Adrenal gland (tissue), 12 donors: Measurements from ENCODE around the gene KYNU. TPM values are rescaled to one million over a fixed set of nuclear protein-coding genes. Genes with fewer than 3 reads are reported as not detected.
"Not testable (repeated sequence)": the region's sequence is repeated elsewhere in the genome, so short reads cannot be mapped to it uniquely, and the experiment has no call there.

Source experiments
- DNase-seq, 7 donors: peaks; one replicate each; pipeline ENCODE4 v3.0.0-alpha.2; 2019 to 2020
- H3K27ac ChIP-seq, 5 donors: fragments of 200-600 bp; sonication (generic) in 4 of 5; 1 replicate in 3 of 5; 2 replicates in 2 of 5; pipeline versions ENCODE4 v1.5.1 to v1.8.0; 2016 to 2020; ENCODE audit warnings: mild to moderate bottlenecking in 1 of 5
- H3K27me3 ChIP-seq: fragments of 200-600 bp; 2 replicates; pipeline ENCODE4 v1.8.0; 2021
- H3K36me3 ChIP-seq, 2 donors: fragments of 200-600 bp; replicated peaks in 1 of 2; 1 replicate in 1 of 2; 2 replicates in 1 of 2; pipeline versions ENCODE4 v1.5.1 to v1.8.0; 2018 to 2022
- H3K4me1 ChIP-seq, 2 donors: fragments of 200-600 bp; replicated peaks in 1 of 2; 1 replicate in 1 of 2; 2 replicates in 1 of 2; pipeline versions ENCODE4 v1.5.1 to v1.8.0; 2018 to 2021
- H3K4me3 ChIP-seq, 4 donors: fragments of 200-600 bp; sonication (generic) in 3 of 4; one replicate each; pipeline ENCODE4 v1.5.1; 2016 to 2018
- H3K9me3 ChIP-seq, 3 donors: fragments of 200-600 bp; sonication (generic) in 1 of 3; replicated peaks in 1 of 3; 1 replicate in 2 of 3; 2 replicates in 1 of 3; pipeline versions ENCODE4 v1.5.1 to v1.8.0; 2016 to 2021
- POLR2A ChIP-seq, 2 donors: fragments of 450-650 bp; IDR thresholded peaks; one replicate each; pipeline ENCODE4 v1.6.1; 2017; ENCODE audit warnings: antibody characterized with exemption in 2 of 2, mild to moderate bottlenecking in 2 of 2, moderate library complexity in 1 of 2
- WGBS, 4 donors: extraction: QIAGEN DNeasy Blood & Tissue Kit in 2 of 4; methylation state at CpG; one replicate each; pipeline versions ENCODE4 v1.1.5 to v1.1.7; 2013 to 2017; 5-methylcytosine and 5-hydroxymethylcytosine counted together
- intact Hi-C, 2 donors: fragments of 100-400 bp; cut with DNase I; formaldehyde crosslinking; loops; one replicate each; pipeline versions ENCODE4 v1.14.1 to v1.15.0; 2022 to 2023
- polyA plus RNA-seq, 3 donors: library from polyadenylated mRNA; stranded (reverse); fragments of 200-250 nt in 2 of 3; fragments of 350-450 nt in 1 of 3; fragmentation: Illumina TruSeq in 1 of 3; extraction: RNeasy Lipid Tissue Mini Kit (QIAGEN cat#74804) in 1 of 3; gene quantifications; one replicate each; pipeline ENCODE4 v1.2.3, GENCODE V29; 2013 to 2014
- total RNA-seq, 9 donors: library from RNA; depleted of rRNA in 4 of 9; stranded (reverse); fragments of >200 nt in 4 of 9; fragments of 120-200 nt in 1 of 9; fragmentation: NEBNext Ultra II Directional in 1 of 9; extraction: Animal tissue kit (Norgen Biotek cat#: 25700) in 1 of 9; gene quantifications; one replicate each; pipeline versions ENCODE4 v1.1.0 to v1.2.4, GENCODE V29; 2013 to 2023
- TF ChIP-seq, protein P1 (sequence below), 6 experiments: fragments of 450-650 bp in 4 of 6; fragments of 200-600 bp in 2 of 6; sonication (generic) in 1 of 6; IDR thresholded peaks; 1 replicate in 5 of 6; 2 replicates in 1 of 6; pipeline versions ENCODE4 v1.5.1 to v1.8.0; 2016 to 2021; ENCODE audit warnings: antibody characterized with exemption in 6 of 6, mild to moderate bottlenecking in 2 of 6, moderate library complexity in 1 of 6
- donor health status: healthy with polysubstance abuse.
- donor health status: Bipolar disorder and iron deficiency.
- donor health status: DM: yes; HTN: yes; CAD: no.
- donor health status: DM: no; HTN: no; CAD: no.
- donor health status: DM: no; HTN: no; CAD: no.
- donor health status: DM: yes; HTN: yes; CAD: no.

KYNU gene
- total and polyA plus RNA-seq, 12 donors = 1.9 to 30.2 (median 9.2) TPM

DNA sequence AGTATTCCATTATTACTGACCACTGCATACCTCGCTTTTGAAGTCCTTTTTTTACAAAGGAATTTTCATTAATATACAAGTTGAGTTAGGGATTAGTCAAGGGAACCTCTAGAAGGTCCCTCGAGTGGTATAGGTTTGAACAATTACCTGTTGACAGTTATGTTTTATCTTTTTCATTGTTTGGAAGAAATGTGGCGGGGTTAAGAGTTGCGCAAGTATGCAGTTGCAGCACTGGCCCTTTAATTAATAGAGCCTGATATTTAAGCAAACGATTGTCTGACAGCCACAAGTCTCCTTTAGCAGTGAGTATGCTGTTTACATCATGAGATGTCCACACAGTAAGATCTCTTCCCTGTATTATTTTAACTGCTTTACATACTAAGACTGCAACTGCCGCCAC lies 24.3 kb downstream of the KYNU start:
- Histone ChIP-seq H3K4me3 (no peak overlapping the region), H3K27ac (no peak overlapping the region), H3K4me1 (no peaks in the 10 kb centered on the region), H3K36me3 (no peaks in the 10 kb centered on the region), H3K9me3 (no peaks in the 10 kb centered on the region), H3K27me3 (no peaks in the 10 kb centered on the region)
- WGBS, 4 donors = 85 to 89% (median 88%) methylated on average over 6 of the region's 6 CpGs
- no peak for DNase-seq
- intact Hi-C loops = no loop called here
- TF ChIP-seq, protein P1, sequence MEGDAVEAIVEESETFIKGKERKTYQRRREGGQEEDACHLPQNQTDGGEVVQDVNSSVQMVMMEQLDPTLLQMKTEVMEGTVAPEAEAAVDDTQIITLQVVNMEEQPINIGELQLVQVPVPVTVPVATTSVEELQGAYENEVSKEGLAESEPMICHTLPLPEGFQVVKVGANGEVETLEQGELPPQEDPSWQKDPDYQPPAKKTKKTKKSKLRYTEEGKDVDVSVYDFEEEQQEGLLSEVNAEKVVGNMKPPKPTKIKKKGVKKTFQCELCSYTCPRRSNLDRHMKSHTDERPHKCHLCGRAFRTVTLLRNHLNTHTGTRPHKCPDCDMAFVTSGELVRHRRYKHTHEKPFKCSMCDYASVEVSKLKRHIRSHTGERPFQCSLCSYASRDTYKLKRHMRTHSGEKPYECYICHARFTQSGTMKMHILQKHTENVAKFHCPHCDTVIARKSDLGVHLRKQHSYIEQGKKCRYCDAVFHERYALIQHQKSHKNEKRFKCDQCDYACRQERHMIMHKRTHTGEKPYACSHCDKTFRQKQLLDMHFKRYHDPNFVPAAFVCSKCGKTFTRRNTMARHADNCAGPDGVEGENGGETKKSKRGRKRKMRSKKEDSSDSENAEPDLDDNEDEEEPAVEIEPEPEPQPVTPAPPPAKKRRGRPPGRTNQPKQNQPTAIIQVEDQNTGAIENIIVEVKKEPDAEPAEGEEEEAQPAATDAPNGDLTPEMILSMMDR (IDR thresholded peaks at IDR 0.05) = no peak

DNA sequence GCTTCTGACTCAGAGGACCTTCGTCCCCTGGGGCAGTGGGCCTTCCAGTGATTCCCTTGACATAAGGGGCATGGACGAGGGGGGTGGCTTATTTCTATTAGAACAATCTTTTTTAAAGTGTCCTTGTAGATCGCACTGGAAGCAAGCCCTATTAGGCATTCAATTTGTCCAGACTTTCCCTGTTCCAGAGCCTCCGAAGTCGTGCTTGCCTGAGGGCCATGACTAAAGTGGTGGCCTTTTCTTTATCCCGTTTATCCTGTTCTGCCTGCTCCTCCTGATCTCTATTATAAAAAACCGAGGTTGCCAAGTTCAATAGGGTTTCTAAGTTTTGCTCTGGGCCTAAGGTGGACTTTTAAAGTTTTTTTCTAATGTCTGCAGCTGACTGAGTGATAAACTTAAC lies 26.3 kb downstream of the KYNU start:
- WGBS, 4 donors = 50 to 69% (median 59%) methylated on average over 5 to 7 of the region's 7 CpGs
- H3K9me3 ChIP-seq, intact Hi-C loops: not testable (repeated sequence)

DNA sequence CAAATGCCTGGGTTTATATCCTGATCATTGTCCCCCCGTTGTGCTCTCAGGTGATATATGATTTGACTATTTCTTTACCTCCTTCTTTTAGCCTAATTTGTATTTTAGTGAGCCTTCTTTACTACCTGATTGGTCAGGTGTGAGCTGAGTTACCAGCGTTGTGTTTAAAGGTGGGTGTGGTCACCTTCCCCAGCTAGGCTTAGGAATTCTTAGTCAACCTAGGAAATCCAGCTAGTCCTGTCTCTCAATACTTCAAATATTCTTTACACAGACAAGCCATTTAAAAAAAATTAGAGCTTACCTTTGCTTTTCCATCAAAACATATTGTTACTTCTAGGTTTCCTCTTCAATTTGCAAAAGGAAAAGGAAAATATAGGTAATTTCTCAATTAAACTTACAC lies 30.2 kb downstream of the KYNU start:
- H3K36me3 ChIP-seq = no peaks in the 10 kb centered on the region
- H3K9me3 ChIP-seq = no peaks in the 10 kb centered on the region
- no peak for TF ChIP-seq POLR2A (IDR thresholded peaks at IDR 0.05)
- TF ChIP-seq, protein P1 (IDR thresholded peaks at IDR 0.05) = no peak
- no peak overlapping the region for H3K27ac ChIP-seq
- no peak overlapping the region for H3K4me3 ChIP-seq
- 90 to 95% (median 91%) methylated on average over 2 of the region's 2 CpGs for WGBS, 4 donors
- no peaks in the 10 kb centered on the region for H3K27me3 ChIP-seq
- DNase-seq = no peak
- intact Hi-C loops = no loop called here
- no peaks in the 10 kb centered on the region for H3K4me1 ChIP-seq

More for the DNA sequence above, 26.3 kb downstream of the KYNU start:
- H3K4me1 ChIP-seq, H3K36me3 ChIP-seq, H3K27me3 ChIP-seq, H3K27ac ChIP-seq, DNase-seq, H3K4me3 ChIP-seq: not testable (repeated sequence)

DNA sequence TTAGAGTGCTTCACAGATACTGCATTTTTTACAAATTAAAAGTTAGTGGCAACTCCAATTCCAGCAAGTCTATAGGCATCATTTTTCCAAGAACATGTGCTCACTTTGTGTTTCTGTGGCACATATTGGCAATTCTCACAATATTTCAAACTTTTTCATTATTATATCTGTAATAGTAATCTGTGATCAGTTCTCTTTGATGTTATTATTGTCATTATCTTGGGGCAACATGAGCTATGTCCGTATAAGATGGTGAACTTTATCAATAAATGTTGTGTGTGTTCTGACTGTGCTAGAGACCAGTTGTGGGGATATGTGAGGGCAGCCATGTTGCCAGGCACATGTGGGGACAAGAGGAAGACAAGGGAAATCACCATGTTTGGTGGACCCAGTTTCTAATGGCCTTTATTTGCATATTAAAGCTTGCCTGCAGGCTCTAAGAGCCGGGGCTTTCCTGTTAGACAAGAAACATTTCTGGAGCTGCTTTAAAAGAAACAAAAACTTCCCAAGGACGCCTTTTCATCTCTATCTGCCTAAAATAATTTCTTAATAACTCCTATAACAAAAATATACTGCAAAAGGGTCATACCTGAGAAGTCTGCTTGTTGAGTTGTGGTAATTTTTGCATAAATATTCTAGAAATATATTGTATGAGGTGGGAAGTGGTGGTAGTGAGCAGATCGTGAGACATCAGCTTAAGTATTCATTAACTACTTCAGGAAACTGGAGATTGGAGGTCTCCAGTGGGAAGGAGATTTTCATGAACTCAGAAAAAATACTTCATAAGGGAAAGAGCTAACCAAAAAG lies 37.2 kb downstream of the KYNU start:
- no peak overlapping the region for H3K27ac ChIP-seq
- H3K27me3 ChIP-seq = no peaks in the 10 kb centered on the region
- no peak overlapping the region for H3K4me3 ChIP-seq
- no peaks in the 10 kb centered on the region for H3K36me3 ChIP-seq
- H3K4me1 ChIP-seq = no peaks in the 10 kb centered on the region
- H3K9me3 ChIP-seq = no peaks in the 10 kb centered on the region
- intact Hi-C loops = no loop called here
- TF ChIP-seq, protein P1 (IDR thresholded peaks at IDR 0.05) = no peak
- no peak for TF ChIP-seq POLR2A (IDR thresholded peaks at IDR 0.05)
- WGBS, 4 donors = 60 to 63% (median 61%) methylated on average over 4 of the region's 4 CpGs
- no peak for DNase-seq

DNA sequence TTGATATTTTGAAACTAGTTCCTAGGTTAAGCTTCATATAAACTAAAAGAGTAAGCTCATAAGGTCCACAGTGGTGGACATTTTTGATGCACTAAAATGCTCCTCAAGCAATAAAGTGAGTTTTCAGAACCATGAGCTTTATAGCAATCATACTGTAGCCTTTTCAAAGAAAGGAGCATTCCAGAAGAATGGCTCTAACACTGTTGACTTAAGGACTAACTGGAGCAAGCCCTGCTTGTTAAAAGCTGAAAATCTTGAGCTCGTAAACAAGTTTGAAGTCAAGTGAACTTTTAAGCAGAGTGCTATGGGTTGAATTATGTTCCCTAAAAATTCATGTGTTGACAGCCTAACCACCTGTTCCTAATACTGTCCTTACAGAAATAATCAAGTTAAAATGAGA lies 38.0 kb downstream of the KYNU start:
- no peaks in the 10 kb centered on the region for H3K27me3 ChIP-seq
- no peaks in the 10 kb centered on the region for H3K36me3 ChIP-seq
- DNase-seq = no peak
- no peaks in the 10 kb centered on the region for H3K9me3 ChIP-seq
- H3K4me1 ChIP-seq = no peaks in the 10 kb centered on the region
- intact Hi-C loops = no loop called here
- TF ChIP-seq POLR2A (IDR thresholded peaks at IDR 0.05) = no peak
- TF ChIP-seq, protein P1 (IDR thresholded peaks at IDR 0.05) = no peak
- no peak overlapping the region for H3K27ac ChIP-seq
- WGBS, 4 donors = 87 to 95% (median 92%) methylated on average over 1 of the region's 1 CpG
- no peak overlapping the region for H3K4me3 ChIP-seq
